GM10266 (cell line): ENCODE data around the gene LHX1.

Source experiments
- DNase-seq: peaks from one replicate; pipeline ENCODE4 v3.0.0; 2012; ENCODE audit errors: extremely low spot score
- CTCF ChIP-seq: IDR thresholded peaks from 2 replicates; pipeline ENCODE4 v1.5.1; 2012; ENCODE audit warnings: mild to moderate bottlenecking, low read depth; ENCODE audit not compliant: control insufficient read depth, insufficient read depth; ENCODE audit errors: missing control alignments

LHX1 gene

GRCh38 chr17:36894925-36895324 lies 42.4 kb upstream of the LHX1 start:
- no peak for TF ChIP-seq CTCF
- DNase-seq = no peak

- TF ChIP-seq CTCF = no peak
- no peak for DNase-seq
Measured at GRCh38 chr17:36899250-36900159, 37.8 kb upstream of the LHX1 start.

DNA sequence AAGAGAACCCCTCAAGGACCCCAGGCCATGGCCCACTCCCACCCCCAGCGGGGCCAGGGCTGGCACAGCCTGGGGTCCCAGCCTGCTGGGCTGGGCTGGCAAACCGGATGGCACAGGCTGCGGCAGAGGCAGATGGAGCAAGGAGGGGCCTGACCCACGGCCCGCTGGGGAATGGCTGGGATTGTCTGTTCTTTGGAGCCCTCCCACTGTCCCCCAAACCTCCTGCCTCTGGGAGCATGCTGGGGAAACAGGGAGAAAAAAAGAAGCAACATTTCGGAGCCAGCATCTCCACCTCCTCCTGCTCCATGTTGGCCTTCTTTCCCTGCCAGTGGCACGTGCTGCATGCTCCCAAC lies 37.1 kb upstream of the LHX1 start:
- DNase-seq = no peak
- TF ChIP-seq CTCF = no peak

GRCh38 chr17:36901506-36901905 lies 35.8 kb upstream of the LHX1 start:
- no peak for DNase-seq
- no peak for TF ChIP-seq CTCF

DNA sequence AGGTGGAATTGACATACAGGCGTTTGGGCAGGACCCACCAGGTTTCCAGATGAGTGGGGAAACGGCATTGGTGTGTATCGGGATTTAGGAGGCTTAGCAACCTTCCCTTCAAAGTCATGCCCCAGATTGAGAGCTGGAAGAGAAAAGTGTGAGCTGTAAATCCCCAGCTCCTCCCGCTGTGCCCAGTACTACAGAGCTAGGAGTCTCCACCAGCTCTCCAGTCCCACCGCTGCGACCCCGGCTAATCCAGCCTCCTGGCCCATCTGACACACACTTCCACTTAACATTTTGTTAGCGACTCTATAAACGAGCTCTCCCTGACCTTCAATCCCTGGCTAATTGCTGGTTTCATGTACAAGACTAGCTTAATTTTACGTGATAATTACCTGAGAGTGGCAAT lies 29.9 kb upstream of the LHX1 start:
- DNase-seq = no peak
- no peak for TF ChIP-seq CTCF

GRCh38 chr17:36910513-36910912 lies 26.8 kb upstream of the LHX1 start:
- DNase-seq = no peak
- TF ChIP-seq CTCF = no peak

- no peak for DNase-seq
- TF ChIP-seq CTCF = no peak
Measured at GRCh38 chr17:36911001-36911400, 26.3 kb upstream of the LHX1 start.
